ENCODE data around the gene UQCC3.
"Not testable (repeated sequence)": the region's sequence is repeated elsewhere in the genome, so short reads cannot be mapped to it uniquely, and the experiment has no call there.

Gene UQCC3

GRCh38 chr11:62646825-62647608 is 24.5 kb upstream of the UQCC3 start:
- H3K36me3 ChIP-seq (ENCODE audit: insufficient read depth, low read length): peaks cover 34% of the 10 kb centered on the region
- H3K4me3 ChIP-seq: peak overlapping the region; percentile 41
- H3K27ac ChIP-seq: no peak overlapping the region

GRCh38 chr11:62647609-62648005 is 23.9 kb upstream of the UQCC3 start:
- Histone ChIP-seq H3K27ac (no peak overlapping the region), H3K36me3 (ENCODE audit: insufficient read depth, low read length) (peaks cover 32% of the 10 kb centered on the region), H3K9me3 (ENCODE audit: low read depth, low read length) (no peaks in the 10 kb centered on the region), H3K4me3 (no peak overlapping the region), H3K9ac (ENCODE audit: insufficient read length) (no peak overlapping the region)
- DNase-seq (ENCODE audit: low read depth, low spot score): no peak
- TF ChIP-seq FOXP2 (optimal IDR thresholded peaks at IDR 0.05; ENCODE audit: control extremely low read depth, extremely low read length, insufficient read depth) (no peak), EZH2 (IDR thresholded peaks at IDR 0.05) (no peak), POLR2AphosphoS5 (IDR thresholded peaks at IDR 0.05; ENCODE audit: borderline replicate concordance, low read depth, low read length) (no peak)

More at GRCh38 chr11:62646825-62647608, 24.5 kb upstream of the UQCC3 start:
- no peak overlapping the region for H3K9ac ChIP-seq (ENCODE audit: insufficient read length)
- TF ChIP-seq POLR2AphosphoS5 (IDR thresholded peaks at IDR 0.05; ENCODE audit: borderline replicate concordance, low read depth, low read length) (no peak), FOXP2 (optimal IDR thresholded peaks at IDR 0.05; ENCODE audit: control extremely low read depth, extremely low read length, insufficient read depth) (no peak), EZH2 (IDR thresholded peaks at IDR 0.05) (no peak)
- no peak for DNase-seq (ENCODE audit: low read depth, low spot score)
- H3K9me3 ChIP-seq (ENCODE audit: low read depth, low read length): no peaks in the 10 kb centered on the region

GRCh38 chr11:62648185-62648966 is 23.1 kb upstream of the UQCC3 start:
- Histone ChIP-seq H3K4me3 (no peak overlapping the region), H3K36me3 (ENCODE audit: insufficient read depth, low read length) (peaks cover 25% of the 10 kb centered on the region; the same call in 1 of the 2 replicates), H3K27ac (no peak overlapping the region), H3K9ac (ENCODE audit: insufficient read length) (no peak overlapping the region), H3K9me3 (ENCODE audit: low read depth, low read length) (no peaks in the 10 kb centered on the region)
- no peak for DNase-seq (ENCODE audit: low read depth, low spot score)
- TF ChIP-seq FOXP2 (optimal IDR thresholded peaks at IDR 0.05; ENCODE audit: control extremely low read depth, extremely low read length, insufficient read depth) (no peak), POLR2AphosphoS5 (IDR thresholded peaks at IDR 0.05; ENCODE audit: borderline replicate concordance, low read depth, low read length) (no peak; the same call in 1 of the 2 replicates), EZH2 (IDR thresholded peaks at IDR 0.05) (no peak)

- no peaks in the 10 kb centered on the region for H3K9me3 ChIP-seq (ENCODE audit: low read depth, low read length)
- H3K27ac ChIP-seq: no peak overlapping the region
- H3K4me3 ChIP-seq: no peak overlapping the region
- peaks cover 21% of the 10 kb centered on the region; the same call in 1 of the 2 replicates for H3K36me3 ChIP-seq (ENCODE audit: insufficient read depth, low read length)
- TF ChIP-seq POLR2AphosphoS5 (IDR thresholded peaks at IDR 0.05; ENCODE audit: borderline replicate concordance, low read depth, low read length): no peak; the same call in 1 of the 2 replicates
- TF ChIP-seq EZH2 (IDR thresholded peaks at IDR 0.05): no peak
- TF ChIP-seq FOXP2 (optimal IDR thresholded peaks at IDR 0.05; ENCODE audit: control extremely low read depth, extremely low read length, insufficient read depth): no peak
- DNase-seq (ENCODE audit: low read depth, low spot score): no peak
- no peak overlapping the region for H3K9ac ChIP-seq (ENCODE audit: insufficient read length)
These were observed 22.5 kb upstream of the UQCC3 start for GRCh38 chr11:62648967-62649364.

- DNase-seq (ENCODE audit: low read depth, low spot score): no peak
- Histone ChIP-seq H3K9me3 (ENCODE audit: low read depth, low read length) (no peaks in the 10 kb centered on the region), H3K36me3 (ENCODE audit: insufficient read depth, low read length) (peaks cover 16% of the 10 kb centered on the region; the same call in 1 of the 2 replicates), H3K9ac (ENCODE audit: insufficient read length) (no peak overlapping the region), H3K27ac (no peak overlapping the region), H3K4me3 (no peak overlapping the region)
- no peak for TF ChIP-seq EZH2 (IDR thresholded peaks at IDR 0.05)
- no peak for TF ChIP-seq FOXP2 (optimal IDR thresholded peaks at IDR 0.05; ENCODE audit: control extremely low read depth, extremely low read length, insufficient read depth)
- TF ChIP-seq POLR2AphosphoS5 (IDR thresholded peaks at IDR 0.05; ENCODE audit: borderline replicate concordance, low read depth, low read length): no peak
These were observed 22.0 kb upstream of the UQCC3 start for GRCh38 chr11:62649486-62649885.

- not testable (repeated sequence) for H3K9me3 ChIP-seq (ENCODE audit: low read depth, low read length); H3K27ac ChIP-seq; DNase-seq (ENCODE audit: low read depth, low spot score); H3K4me3 ChIP-seq; H3K9ac ChIP-seq (ENCODE audit: insufficient read length)
- H3K36me3 ChIP-seq (ENCODE audit: insufficient read depth, low read length): peaks cover 14% of the 10 kb centered on the region; the same call in 1 of the 2 replicates
These were observed 21.2 kb upstream of the UQCC3 start for GRCh38 chr11:62650283-62650682.

GRCh38 chr11:62652161-62653006 is 19.1 kb upstream of the UQCC3 start:
- no peak for DNase-seq (ENCODE audit: low read depth, low spot score)
- H3K27ac ChIP-seq: peak overlapping the region; percentile 83
- H3K4me3 ChIP-seq: peak overlapping the region; percentile 95
- no peaks in the 10 kb centered on the region for H3K9me3 ChIP-seq (ENCODE audit: low read depth, low read length)
- H3K9ac ChIP-seq (ENCODE audit: insufficient read length): peak overlapping the region; percentile 92
- peaks cover 14% of the 10 kb centered on the region; the same call in 1 of the 2 replicates for H3K36me3 ChIP-seq (ENCODE audit: insufficient read depth, low read length)
- TF ChIP-seq POLR2AphosphoS5 (IDR thresholded peaks at IDR 0.05; ENCODE audit: borderline replicate concordance, low read depth, low read length) (no peak), EZH2 (IDR thresholded peaks at IDR 0.05) (no peak), FOXP2 (optimal IDR thresholded peaks at IDR 0.05; ENCODE audit: control extremely low read depth, extremely low read length, insufficient read depth) (no peak)

GRCh38 chr11:62654297-62654696 is 17.2 kb upstream of the UQCC3 start:
- Histone ChIP-seq H3K9ac (ENCODE audit: insufficient read length) (no peak overlapping the region), H3K27ac (no peak overlapping the region), H3K36me3 (ENCODE audit: insufficient read depth, low read length) (peaks cover 5% of the 10 kb centered on the region; the same call in 1 of the 2 replicates), H3K4me3 (no peak overlapping the region), H3K9me3 (ENCODE audit: low read depth, low read length) (no peaks in the 10 kb centered on the region)
- DNase-seq (ENCODE audit: low read depth, low spot score): no peak
- TF ChIP-seq POLR2AphosphoS5 (IDR thresholded peaks at IDR 0.05; ENCODE audit: borderline replicate concordance, low read depth, low read length) (no peak), EZH2 (IDR thresholded peaks at IDR 0.05) (no peak), FOXP2 (optimal IDR thresholded peaks at IDR 0.05; ENCODE audit: control extremely low read depth, extremely low read length, insufficient read depth) (no peak)
